ENCODE data around the gene NKAPL.

Gene NKAPL

DNA sequence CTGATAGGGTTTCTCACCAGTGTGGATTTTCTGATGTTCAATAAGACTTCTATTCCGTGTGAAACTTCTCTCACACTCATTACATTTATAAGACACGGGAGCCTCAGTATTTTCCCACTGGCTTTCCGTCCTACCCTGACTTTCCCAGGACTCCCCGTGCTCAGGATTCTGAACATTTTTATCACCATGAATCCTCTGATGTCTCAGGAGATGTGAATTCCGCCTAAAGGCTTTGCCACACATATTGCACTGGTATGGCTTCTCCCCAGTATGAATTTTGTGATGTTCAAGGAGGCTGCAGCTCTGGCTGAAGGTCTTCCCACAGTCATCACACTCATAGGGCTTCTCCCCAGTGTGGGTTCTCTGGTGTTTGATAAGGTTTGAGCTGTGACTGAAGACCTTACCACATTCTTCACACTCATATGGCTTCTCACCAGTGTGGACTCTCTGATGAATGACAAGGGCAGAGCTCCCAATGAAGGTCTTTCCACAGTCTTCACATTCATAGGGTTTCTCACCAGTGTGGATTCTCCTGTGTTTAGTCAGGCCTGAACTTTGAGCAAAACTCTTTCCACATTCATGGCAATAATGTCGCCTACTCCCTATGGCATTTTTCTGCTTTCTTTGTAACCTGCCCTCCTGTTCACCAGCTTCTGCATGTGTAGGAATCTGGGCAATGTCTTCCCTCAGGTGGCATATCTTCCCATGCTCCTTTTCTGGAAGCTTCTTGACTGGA is 13.7 kb upstream of the NKAPL start:
- H3K4me3 ChIP-seq (replicated peaks in 1 of 2; ENCODE audit: low read depth in 2 of 2, low read length in 2 of 2), result no peak overlapping the region
- TF ChIP-seq, protein P1, sequence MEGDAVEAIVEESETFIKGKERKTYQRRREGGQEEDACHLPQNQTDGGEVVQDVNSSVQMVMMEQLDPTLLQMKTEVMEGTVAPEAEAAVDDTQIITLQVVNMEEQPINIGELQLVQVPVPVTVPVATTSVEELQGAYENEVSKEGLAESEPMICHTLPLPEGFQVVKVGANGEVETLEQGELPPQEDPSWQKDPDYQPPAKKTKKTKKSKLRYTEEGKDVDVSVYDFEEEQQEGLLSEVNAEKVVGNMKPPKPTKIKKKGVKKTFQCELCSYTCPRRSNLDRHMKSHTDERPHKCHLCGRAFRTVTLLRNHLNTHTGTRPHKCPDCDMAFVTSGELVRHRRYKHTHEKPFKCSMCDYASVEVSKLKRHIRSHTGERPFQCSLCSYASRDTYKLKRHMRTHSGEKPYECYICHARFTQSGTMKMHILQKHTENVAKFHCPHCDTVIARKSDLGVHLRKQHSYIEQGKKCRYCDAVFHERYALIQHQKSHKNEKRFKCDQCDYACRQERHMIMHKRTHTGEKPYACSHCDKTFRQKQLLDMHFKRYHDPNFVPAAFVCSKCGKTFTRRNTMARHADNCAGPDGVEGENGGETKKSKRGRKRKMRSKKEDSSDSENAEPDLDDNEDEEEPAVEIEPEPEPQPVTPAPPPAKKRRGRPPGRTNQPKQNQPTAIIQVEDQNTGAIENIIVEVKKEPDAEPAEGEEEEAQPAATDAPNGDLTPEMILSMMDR (IDR thresholded peaks at IDR 0.05; ENCODE audit: low read depth, low read length), result no peak
- DNase-seq (ENCODE audit: low read depth in 2 of 2), result no peak

DNA sequence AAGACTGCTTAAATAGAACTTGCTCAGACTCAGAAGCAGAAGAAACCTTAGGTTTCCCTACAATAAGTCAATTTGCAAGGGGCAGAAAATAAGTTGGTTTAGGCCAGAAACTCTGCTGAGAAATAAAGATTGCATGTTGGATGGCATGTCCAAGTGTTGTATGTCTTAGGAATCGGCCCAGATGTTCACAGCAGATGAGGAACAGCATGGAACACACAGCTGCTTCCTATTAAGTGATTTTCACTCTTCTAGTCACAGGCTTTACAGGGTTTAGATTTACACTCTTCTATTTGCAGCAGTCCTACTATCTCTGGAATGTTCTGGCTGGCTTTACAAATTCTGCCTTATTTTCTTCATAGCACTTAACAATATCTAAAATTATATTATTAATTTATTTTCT is 10.2 kb upstream of the NKAPL start:
- TF ChIP-seq, protein P1 (IDR thresholded peaks at IDR 0.05; ENCODE audit: low read depth, low read length), result no peak
- DNase-seq (ENCODE audit: low read depth in 2 of 2), result no peak
- no peak overlapping the region for H3K4me3 ChIP-seq (replicated peaks in 1 of 2; ENCODE audit: low read depth in 2 of 2, low read length in 2 of 2)

DNA sequence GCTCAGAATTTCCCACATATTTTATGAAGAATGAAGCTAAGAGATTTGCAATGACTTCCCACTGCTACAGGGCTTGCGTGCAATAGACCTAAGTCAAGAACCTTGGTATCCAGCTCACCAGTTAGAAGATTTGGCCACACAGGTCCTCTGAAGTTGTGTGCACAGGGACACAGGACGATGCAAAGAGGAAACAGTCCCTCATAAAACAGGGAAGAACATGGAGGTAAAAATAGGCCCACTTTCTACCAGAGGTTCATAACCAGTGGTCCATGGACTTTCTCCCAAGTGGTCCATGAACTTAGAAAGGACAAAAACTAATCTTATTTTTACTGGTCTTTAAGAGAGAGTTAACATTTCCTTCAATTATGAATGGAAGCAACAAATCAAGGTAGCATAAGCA is 8.3 kb upstream of the NKAPL start:
- TF ChIP-seq, protein P1 (IDR thresholded peaks at IDR 0.05; ENCODE audit: low read depth, low read length), result no peak
- peak overlapping the region in 1 of 2 donors; percentile 85 for H3K4me3 ChIP-seq (replicated peaks in 1 of 2; ENCODE audit: low read depth in 2 of 2, low read length in 2 of 2)
- no peak for DNase-seq (ENCODE audit: low read depth in 2 of 2)

DNA sequence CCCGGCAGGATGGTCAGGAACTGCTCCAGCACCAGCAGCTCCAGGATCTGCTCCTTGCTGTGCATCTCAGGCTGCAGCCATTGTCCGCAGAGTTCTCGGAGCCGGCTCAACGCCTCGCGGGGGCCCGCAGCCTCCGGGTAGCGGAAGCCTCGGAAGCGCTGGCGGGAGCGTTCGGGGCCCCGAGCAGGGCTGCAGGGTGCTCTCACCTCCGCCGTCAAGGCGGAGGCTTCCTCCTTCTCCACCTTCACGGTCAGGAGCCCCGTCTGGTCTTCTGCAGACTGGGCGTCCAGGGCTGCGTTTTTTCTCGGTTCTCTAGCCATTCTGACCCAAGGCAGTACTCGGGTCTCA is 7.5 kb upstream of the NKAPL start:
- peak overlapping the region; percentile 81 to 85 for H3K4me3 ChIP-seq (replicated peaks in 1 of 2; ENCODE audit: low read depth in 2 of 2, low read length in 2 of 2)
- DNase-seq (ENCODE audit: low read depth in 2 of 2), result no peak
- TF ChIP-seq, protein P1 (IDR thresholded peaks at IDR 0.05; ENCODE audit: low read depth, low read length), result no peak

DNA sequence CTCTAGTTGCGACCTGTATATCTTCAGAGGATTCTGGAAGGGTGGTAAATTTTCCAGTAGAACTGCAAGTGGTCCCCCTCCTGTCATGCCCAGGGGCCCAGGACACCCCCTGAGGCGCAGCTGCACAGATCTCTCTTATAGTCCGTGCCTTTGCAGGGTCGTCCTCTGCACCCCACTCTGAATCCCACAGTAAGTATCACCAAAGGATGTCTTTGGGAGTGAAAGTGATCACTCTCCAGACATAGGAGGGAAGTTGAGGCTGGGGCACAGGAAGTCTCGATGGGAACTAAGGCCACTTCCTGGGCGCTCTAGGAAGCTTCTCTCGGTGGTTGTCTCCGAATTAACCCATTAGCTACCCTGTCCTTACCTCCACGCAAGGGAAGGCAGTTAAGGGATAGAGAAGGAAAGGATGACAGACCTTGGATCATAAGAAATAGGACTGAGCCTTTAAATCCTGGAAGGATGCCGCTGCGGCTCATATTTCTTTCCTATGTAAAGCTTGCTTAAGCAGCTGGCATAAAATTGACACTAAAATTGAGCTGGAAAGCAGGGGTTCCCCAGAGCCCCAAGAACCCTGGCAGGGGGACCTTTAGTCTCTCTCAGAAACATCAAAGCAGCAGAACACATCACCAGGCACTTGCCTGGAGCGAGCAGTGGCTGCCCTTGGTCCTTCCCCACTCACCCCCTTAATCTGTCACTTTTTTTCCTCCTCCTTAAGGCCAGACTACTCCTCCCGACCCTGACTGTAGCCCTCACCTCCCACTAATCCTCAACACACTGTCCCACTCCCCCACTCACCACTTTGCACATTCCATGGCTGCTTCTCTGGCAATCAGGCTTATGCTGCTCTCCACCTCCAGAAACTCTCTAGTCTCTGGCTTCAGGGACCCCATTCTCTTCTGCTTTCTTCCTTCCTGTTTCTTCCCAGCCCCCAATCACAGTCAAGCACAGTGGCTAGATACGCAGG is 6.8 kb upstream of the NKAPL start, which contains the start of gene ZKSCAN4:
Gene ZKSCAN4 (minus strand): TSS at position 261 of the 967 bp plus-strand sequence. CDS start 289 bp downstream, outside the sequence.
- H3K4me3 ChIP-seq (replicated peaks in 1 of 2; ENCODE audit: low read depth in 2 of 2, low read length in 2 of 2), result peak within 1 kb of the TSS; percentile 81 to 85
- TF ChIP-seq, protein P1 (IDR thresholded peaks at IDR 0.05; ENCODE audit: low read depth, low read length), result no peak
- DNase-seq (ENCODE audit: low read depth in 2 of 2), result peak; percentile 95

DNA sequence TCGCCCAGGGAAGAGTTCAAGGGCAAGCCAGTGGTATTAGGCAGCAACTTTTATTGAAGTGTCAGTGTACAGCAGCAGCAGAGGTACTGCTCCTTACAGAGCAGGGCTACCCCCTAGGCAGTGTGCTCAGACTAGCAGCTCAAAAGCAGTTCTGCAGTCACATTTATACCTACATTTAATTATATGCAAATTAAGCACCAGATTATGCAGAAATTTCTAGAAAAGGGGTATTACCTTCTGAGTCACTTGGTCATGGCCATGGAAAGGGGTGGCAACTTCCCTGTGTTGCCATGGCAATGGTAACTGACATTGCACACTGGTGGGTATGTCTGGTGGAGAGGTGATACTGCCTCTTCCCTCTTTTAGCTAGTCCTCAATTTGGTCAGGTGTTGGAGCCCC is 5.0 kb upstream of the NKAPL start:
- TF ChIP-seq, protein P1 (IDR thresholded peaks at IDR 0.05; ENCODE audit: low read depth, low read length), result no peak
- no peak for DNase-seq (ENCODE audit: low read depth in 2 of 2)
- H3K4me3 ChIP-seq (replicated peaks in 1 of 2; ENCODE audit: low read depth in 2 of 2, low read length in 2 of 2), result no peak overlapping the region
